Left lung (tissue), 10 donors: ENCODE measurements around the gene C8G. TPM values are rescaled to one million over a fixed set of nuclear protein-coding genes. Genes with fewer than 3 reads are reported as not detected.

Source experiments
- ATAC-seq: fragments of 200-7000 bp; cut with Tn5 transposase; one replicate; pipeline ENCODE4 v1.9.1; 2020; ENCODE audit warnings: moderate library complexity
- DNase-seq, 4 donors: peaks; one replicate each; pipeline ENCODE4 v3.0.0-alpha.2; 2013 to 2020
- H3K27ac ChIP-seq, 2 donors: fragments of 200-600 bp; sonication (generic) in 1 of 2; one replicate each; pipeline versions ENCODE4 v1.5.0 to v1.8.0; 2020 to 2021
- H3K27me3 ChIP-seq, 2 donors: fragments of 200-600 bp; sonication (generic) in 1 of 2; one replicate each; pipeline versions ENCODE4 v1.5.0 to v1.8.0; 2020 to 2021
- H3K36me3 ChIP-seq, 2 donors: fragments of 200-600 bp; sonication (generic) in 1 of 2; one replicate each; pipeline versions ENCODE4 v1.5.0 to v1.8.0; 2020 to 2021
- H3K4me1 ChIP-seq, 2 donors: fragments of 200-600 bp; one replicate each; pipeline ENCODE4 v1.8.0; 2021
- H3K4me3 ChIP-seq, 2 donors: fragments of 200-600 bp; sonication (generic) in 1 of 2; one replicate each; pipeline versions ENCODE4 v1.5.0 to v1.8.0; 2020 to 2021; ENCODE audit warnings: mild to moderate bottlenecking in 1 of 2
- H3K9me3 ChIP-seq, 2 donors: fragments of 200-600 bp; sonication (generic) in 1 of 2; one replicate each; pipeline versions ENCODE4 v1.5.0 to v1.8.0; 2020 to 2021
- CTCF ChIP-seq, 2 donors: fragments of 200-600 bp; sonication (generic) in 1 of 2; IDR thresholded peaks; one replicate each; pipeline versions ENCODE4 v1.5.0 to v1.8.0; 2021; ENCODE audit warnings: antibody characterized with exemption in 2 of 2
- intact Hi-C, 2 donors: fragments of 100-400 bp; cut with DNase I; formaldehyde crosslinking; loops; one replicate each; pipeline versions ENCODE4 v1.11.2 to v1.14.2; 2022
- polyA plus RNA-seq, 6 donors: library from polyadenylated mRNA; unstranded; fragments of 120-200 nt; gene quantifications; one replicate each; pipeline ENCODE4 v1.2.1, GENCODE V29; 2013; ENCODE audit not compliant: insufficient read length in 6 of 6
- total RNA-seq, 2 donors: library from RNA; stranded (reverse); fragmentation: NEBNext Ultra II Directional; extraction: Animal tissue kit (Norgen Biotek cat#: 25700); gene quantifications; one replicate each; pipeline ENCODE4 v1.2.1, GENCODE V29; 2021
- donor health status: DM: no; HTN: yes; CAD: no.
- donor health status: DM: no; HTN: no; CAD: no.

The C8G gene
- total and polyA plus RNA-seq, 8 donors = 0.47 to 1.2 (median 0.85) TPM

DNA sequence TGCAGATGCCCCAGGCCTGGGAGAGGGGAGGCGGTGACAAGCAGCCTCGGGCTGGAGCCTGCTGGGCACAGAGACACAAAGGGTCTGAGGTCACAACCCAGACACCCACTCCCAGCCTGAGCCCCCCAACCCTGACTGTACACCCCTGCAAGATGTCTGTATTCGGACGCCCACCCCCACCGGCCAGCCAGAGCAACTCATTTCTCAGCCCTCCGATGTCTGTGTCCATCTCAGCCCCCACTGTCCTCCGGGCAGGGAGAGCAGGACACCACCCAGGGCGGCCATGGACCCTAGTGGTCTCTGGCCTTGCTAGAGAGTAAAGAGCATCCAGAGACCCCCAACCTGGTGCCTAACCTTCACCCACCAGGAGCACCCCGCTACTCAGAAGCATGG lies 10.9 kb downstream of the C8G start:
- Histone ChIP-seq H3K27me3 (no peaks in the 10 kb centered on the region), H3K4me3 (no peak overlapping the region), H3K4me1 (peaks cover 0 to 7% of the 10 kb centered on the region in 2 donors), H3K9me3 (no peaks in the 10 kb centered on the region), H3K36me3 (no peaks in the 10 kb centered on the region), H3K27ac (no peak overlapping the region)
- DNase-seq (peak in 1 of 4 donors; percentile 42), ATAC-seq (no peak)
- intact Hi-C loops = no loop called here
- TF ChIP-seq CTCF (IDR thresholded peaks at IDR 0.05) = no peak

DNA sequence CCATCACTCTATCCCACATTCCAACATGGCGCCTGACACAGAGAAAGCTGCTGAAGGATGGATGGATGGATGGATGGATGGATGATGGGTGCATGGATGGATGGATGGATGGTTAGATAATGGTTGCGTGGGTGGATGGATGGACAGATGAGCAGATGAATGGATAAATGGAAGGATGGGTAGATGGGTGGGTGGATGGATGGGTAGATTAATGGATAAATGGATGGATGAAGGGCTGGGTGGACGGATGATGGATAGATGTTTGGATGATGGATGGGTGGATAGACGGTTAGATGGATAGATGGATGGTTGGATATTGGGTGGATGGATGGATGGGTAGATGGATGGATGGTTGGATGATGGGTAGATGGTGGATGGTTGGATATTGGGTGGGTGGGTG lies 11.6 kb downstream of the C8G start:
- Histone ChIP-seq H3K4me1 (peaks cover 0 to 7% of the 10 kb centered on the region in 2 donors), H3K27me3 (no peaks in the 10 kb centered on the region), H3K4me3 (no peak overlapping the region), H3K9me3 (no peaks in the 10 kb centered on the region), H3K36me3 (no peaks in the 10 kb centered on the region), H3K27ac (no peak overlapping the region)
- ATAC-seq (no peak), DNase-seq (no peak)
- TF ChIP-seq CTCF (IDR thresholded peaks at IDR 0.05) = no peak
- intact Hi-C loops = no loop called here

GRCh38 chr9:136957461-136957860 lies 12.4 kb downstream of the C8G start:
- no peak for TF ChIP-seq CTCF (IDR thresholded peaks at IDR 0.05)
- intact Hi-C loops = no loop called here
- DNase-seq = no peak
- Histone ChIP-seq H3K4me3 (no peak overlapping the region), H3K36me3 (no peaks in the 10 kb centered on the region), H3K9me3 (no peaks in the 10 kb centered on the region), H3K4me1 (peaks cover 0 to 7% of the 10 kb centered on the region in 2 donors), H3K27me3 (no peaks in the 10 kb centered on the region), H3K27ac (no peak overlapping the region)
- no peak for ATAC-seq

DNA sequence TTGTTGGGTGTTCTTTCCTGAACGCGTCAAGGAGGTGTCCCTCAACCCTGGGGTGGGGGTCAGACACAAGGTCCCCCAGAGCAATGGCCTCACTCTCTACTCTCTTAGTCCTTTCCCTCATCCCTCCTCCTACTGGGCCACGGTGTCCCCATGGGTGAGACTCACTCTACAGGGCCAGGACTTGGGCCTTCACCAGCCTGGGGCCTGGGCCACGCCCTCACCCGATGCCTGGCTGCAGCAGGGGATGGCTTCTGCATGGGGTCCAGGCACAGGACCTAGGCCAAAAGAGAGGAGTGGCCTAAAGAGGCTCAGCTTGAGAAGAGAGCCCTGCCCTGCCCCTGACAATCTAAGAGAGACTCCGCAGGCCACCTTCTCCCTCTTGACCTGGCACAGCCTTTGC lies 12.9 kb downstream of the C8G start:
- H3K9me3 ChIP-seq = no peaks in the 10 kb centered on the region
- intact Hi-C loops = no loop called here
- no peaks in the 10 kb centered on the region for H3K36me3 ChIP-seq
- no peaks in the 10 kb centered on the region for H3K27me3 ChIP-seq
- no peak overlapping the region for H3K27ac ChIP-seq
- ATAC-seq = no peak
- TF ChIP-seq CTCF (IDR thresholded peaks at IDR 0.05) = no peak
- peaks cover 0 to 7% of the 10 kb centered on the region in 2 donors for H3K4me1 ChIP-seq
- peak in 1 of 4 donors; percentile 53 for DNase-seq
- H3K4me3 ChIP-seq = no peak overlapping the region

DNA sequence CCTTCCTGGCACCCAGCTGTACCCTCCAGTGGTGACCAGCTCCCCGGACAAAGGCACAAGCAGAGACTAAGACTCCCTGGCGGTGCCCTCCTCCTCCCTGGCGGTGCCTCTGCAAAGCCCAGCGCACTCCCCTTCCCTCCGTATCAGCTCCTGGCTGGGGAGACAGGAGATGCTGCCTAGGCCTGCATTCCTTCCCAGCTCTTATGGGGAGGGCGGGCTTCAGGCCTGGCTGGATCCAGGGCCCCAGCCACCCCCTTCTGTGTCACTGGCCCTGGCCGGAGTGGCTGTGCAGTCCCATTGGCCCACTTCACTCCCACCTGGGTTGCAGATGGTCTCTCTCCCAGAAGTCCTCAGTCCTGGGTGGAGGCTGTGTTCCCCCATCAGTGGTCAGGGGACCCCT lies 13.4 kb downstream of the C8G start:
- no peaks in the 10 kb centered on the region for H3K27me3 ChIP-seq
- DNase-seq (no peak), ATAC-seq (no peak)
- intact Hi-C loops = no loop called here
- no peak overlapping the region for H3K27ac ChIP-seq
- no peak for TF ChIP-seq CTCF (IDR thresholded peaks at IDR 0.05)
- no peak overlapping the region for H3K4me3 ChIP-seq
- H3K36me3 ChIP-seq = no peaks in the 10 kb centered on the region
- H3K9me3 ChIP-seq = no peaks in the 10 kb centered on the region
- peaks cover 0 to 7% of the 10 kb centered on the region in 2 donors for H3K4me1 ChIP-seq
